ENCODE measurements around the gene TRMT10B. TPM values are rescaled to one million over a fixed set of nuclear protein-coding genes. Genes with fewer than 3 reads are reported as not detected.

The TRMT10B gene
- total and polyA plus RNA-seq, 2 of the 13 experiments (the other 11 are each of a cell fraction or from before 2014, with no cell fraction given): 3.1 to 3.9 TPM

DNA sequence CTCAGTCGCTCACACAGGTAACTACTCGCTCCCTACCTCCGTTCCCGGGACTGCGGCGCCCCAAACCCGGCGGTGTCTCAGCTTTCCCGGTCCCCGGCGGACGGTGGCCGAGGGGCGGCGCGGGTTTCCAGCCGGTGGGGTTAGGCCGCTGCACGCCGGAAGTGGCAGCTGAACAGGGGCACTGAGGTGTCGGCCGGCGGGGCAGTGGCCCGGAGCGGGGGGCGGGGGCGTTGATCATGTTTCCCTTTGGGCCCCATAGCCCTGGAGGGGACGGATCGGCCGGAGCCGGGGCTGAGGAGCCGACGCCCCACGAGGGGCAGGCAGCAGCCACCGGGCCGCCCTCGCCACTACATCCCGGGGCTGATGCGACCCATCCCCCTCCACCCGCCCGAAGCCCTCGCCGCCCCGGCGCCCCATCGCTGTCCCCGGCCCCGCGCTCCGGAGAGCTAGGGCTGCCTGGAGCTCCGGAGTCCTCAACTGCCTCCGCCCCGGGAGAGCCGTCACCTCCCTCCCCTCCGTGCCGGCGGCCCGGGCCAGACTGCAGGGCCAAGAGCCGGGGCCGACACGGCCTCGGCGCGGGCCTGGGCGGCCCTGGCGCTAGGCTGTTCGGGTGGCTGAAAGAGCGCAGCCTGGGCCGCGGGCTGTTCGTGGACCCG, 47.2 kb downstream of the TRMT10B start, which contains the start of gene DCAF10 (continued):
- TF ChIP-seq, protein P1, sequence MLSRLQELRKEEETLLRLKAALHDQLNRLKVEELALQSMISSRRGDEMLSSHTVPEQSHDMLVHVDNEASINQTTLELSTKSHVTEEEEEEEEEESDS (CRISPR knock-in tag; IDR thresholded peaks at IDR 0.05; ENCODE audit: borderline replicate concordance): peak; percentile 87; the same call in 1 of the 2 replicates
- TF ChIP-seq RBAK (CRISPR knock-in tag; IDR thresholded peaks at IDR 0.05) (0 out of 2 replicates have a peak, but pooled peaks have one; percentile 73), ZNF251 (CRISPR knock-in tag; IDR thresholded peaks at IDR 0.05) (no peak), ARNT2 (CRISPR knock-in tag; IDR thresholded peaks at IDR 0.05; ENCODE audit: low read depth) (peak; percentile 87), FIP1L1 (IDR thresholded peaks at IDR 0.05; ENCODE audit: borderline replicate concordance, insufficient read depth, low read depth, low read length) (0 out of 2 replicates have a peak, but pooled peaks have one; percentile 85), KDM3A (CRISPR knock-in tag; IDR thresholded peaks at IDR 0.05; ENCODE audit: low read depth) (peak; percentile 100), U2AF2 (IDR thresholded peaks at IDR 0.05; ENCODE audit: low read depth, low read length) (0 out of 2 replicates have a peak, but pooled peaks have one; percentile 52), HOXD1 (CRISPR knock-in tag; IDR thresholded peaks at IDR 0.05) (0 out of 2 replicates have a peak, but pooled peaks have one; percentile 37), PHB2 (IDR thresholded peaks at IDR 0.05; ENCODE audit: partially characterized antibody) (no peak), ZNF44 (CRISPR knock-in tag; IDR thresholded peaks at IDR 0.05) (peak; percentile 90), ZNF383 (CRISPR knock-in tag; IDR thresholded peaks at IDR 0.05; ENCODE audit: borderline replicate concordance) (no peak), ZNF180 (CRISPR knock-in tag; IDR thresholded peaks at IDR 0.05; ENCODE audit: borderline replicate concordance, low read depth) (peak; percentile 37; the same call in 1 of the 2 replicates), TGIF2 (CRISPR knock-in tag; IDR thresholded peaks at IDR 0.05) (peak; percentile 76; the same call in 1 of the 2 replicates), ARID2 (CRISPR knock-in tag; IDR thresholded peaks at IDR 0.05; ENCODE audit: borderline replicate concordance) (peak; percentile 99), CCAR2 (optimal IDR thresholded peaks at IDR 0.05; ENCODE audit: low read depth, low read length) (peak; percentile 97), ZNF747 (CRISPR knock-in tag; IDR thresholded peaks at IDR 0.05; ENCODE audit: borderline replicate concordance) (peak; percentile 90)
- TF ChIP-seq, protein P2, sequence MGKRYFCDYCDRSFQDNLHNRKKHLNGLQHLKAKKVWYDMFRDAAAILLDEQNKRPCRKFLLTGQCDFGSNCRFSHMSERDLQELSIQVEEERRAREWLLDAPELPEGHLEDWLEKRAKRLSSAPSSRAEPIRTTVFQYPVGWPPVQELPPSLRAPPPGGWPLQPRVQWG (CRISPR knock-in tag; IDR thresholded peaks at IDR 0.05; ENCODE audit: borderline replicate concordance, low read depth): no peak
- TF ChIP-seq, protein P3, sequence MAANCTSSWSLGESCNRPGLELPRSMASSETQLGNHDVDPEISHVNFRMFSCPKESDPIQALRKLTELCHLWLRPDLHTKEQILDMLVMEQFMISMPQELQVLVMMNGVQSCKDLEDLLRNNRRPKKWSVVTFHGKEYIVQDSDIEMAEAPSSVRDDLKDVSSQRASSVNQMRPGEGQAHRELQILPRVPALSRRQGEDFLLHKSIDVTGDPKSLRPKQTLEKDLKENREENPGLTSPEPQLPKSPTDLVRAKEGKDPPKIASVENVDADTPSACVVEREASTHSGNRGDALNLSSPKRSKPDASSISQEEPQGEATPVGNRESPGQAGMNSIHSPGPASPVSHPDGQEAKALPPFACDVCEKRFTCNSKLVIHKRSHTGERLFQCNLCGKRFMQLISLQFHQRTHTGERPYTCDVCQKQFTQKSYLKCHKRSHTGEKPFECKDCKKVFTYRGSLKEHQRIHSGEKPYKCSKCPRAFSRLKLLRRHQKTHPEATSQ (CRISPR knock-in tag; IDR thresholded peaks at IDR 0.05; ENCODE audit: borderline replicate concordance): peak; percentile 97
- TF ChIP-seq, protein P4, sequence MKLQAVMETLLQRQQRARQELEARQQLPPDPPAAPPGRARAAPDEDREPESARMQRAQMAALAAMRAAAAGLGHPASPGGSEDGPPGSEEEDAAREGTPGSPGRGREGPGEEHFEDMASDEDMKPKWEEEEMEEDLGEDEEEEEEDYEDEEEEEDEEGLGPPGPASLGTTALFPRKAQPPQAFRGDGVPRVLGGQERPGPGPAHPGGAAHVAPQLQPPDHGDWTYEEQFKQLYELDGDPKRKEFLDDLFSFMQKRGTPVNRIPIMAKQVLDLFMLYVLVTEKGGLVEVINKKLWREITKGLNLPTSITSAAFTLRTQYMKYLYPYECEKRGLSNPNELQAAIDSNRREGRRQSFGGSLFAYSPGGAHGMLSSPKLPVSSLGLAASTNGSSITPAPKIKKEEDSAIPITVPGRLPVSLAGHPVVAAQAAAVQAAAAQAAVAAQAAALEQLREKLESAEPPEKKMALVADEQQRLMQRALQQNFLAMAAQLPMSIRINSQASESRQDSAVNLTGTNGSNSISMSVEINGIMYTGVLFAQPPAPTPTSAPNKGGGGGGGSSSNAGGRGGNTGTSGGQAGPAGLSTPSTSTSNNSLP (IDR thresholded peaks at IDR 0.05; ENCODE audit: low read depth, low read length): no peak
- TF ChIP-seq, protein P5, sequence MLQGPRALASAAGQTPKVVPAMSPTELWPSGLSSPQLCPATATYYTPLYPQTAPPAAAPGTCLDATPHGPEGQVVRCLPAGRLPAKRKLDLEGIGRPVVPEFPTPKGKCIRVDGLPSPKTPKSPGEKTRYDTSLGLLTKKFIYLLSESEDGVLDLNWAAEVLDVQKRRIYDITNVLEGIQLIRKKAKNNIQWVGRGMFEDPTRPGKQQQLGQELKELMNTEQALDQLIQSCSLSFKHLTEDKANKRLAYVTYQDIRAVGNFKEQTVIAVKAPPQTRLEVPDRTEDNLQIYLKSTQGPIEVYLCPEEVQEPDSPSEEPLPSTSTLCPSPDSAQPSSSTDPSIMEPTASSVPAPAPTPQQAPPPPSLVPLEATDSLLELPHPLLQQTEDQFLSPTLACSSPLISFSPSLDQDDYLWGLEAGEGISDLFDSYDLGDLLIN (CRISPR knock-in tag; IDR thresholded peaks at IDR 0.05; ENCODE audit: borderline replicate concordance): no peak
- TF ChIP-seq, protein P6, sequence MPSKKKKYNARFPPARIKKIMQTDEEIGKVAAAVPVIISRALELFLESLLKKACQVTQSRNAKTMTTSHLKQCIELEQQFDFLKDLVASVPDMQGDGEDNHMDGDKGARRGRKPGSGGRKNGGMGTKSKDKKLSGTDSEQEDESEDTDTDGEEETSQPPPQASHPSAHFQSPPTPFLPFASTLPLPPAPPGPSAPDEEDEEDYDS (CRISPR knock-in tag; IDR thresholded peaks at IDR 0.05): peak; percentile 81
- TF ChIP-seq, protein P7, sequence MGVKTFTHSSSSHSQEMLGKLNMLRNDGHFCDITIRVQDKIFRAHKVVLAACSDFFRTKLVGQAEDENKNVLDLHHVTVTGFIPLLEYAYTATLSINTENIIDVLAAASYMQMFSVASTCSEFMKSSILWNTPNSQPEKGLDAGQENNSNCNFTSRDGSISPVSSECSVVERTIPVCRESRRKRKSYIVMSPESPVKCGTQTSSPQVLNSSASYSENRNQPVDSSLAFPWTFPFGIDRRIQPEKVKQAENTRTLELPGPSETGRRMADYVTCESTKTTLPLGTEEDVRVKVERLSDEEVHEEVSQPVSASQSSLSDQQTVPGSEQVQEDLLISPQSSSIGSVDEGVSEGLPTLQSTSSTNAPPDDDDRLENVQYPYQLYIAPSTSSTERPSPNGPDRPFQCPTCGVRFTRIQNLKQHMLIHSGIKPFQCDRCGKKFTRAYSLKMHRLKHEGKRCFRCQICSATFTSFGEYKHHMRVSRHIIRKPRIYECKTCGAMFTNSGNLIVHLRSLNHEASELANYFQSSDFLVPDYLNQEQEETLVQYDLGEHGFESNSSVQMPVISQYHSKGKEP (CRISPR knock-in tag; IDR thresholded peaks at IDR 0.05): 0 out of 2 replicates have a peak, but pooled peaks have one; percentile 86
